ENCODE results near the gene BRIP1.
"Not testable (repeated sequence)": the region's sequence is repeated elsewhere in the genome, so short reads cannot be mapped to it uniquely, and the experiment has no call there.

The BRIP1 gene

DNA sequence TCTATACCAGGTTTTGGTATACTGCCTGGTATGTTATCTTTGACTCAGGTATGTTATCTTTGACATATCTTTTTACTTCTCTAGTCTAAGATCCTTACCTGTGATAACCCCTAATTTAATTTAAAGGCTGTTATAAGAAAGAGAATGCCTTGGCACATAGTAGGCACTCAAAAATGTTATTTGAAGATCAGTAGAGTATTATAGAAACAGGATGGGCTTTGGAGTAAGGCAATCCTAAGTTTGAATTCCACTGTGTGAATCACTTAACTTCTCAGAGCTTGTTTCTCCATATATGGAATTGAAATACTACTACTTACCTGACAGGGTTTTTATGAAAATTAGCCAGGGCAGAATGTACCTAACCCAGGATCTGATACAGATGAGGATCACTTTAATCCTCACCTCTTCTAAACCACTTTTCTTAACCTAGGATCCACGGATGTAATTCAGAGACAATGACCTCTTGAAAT lies 1.2 kb downstream of the BRIP1 start:
- DNase-seq: no peak

- DNase-seq: not testable (repeated sequence)
Measured at GRCh38 chr17:61860397-61860796, 2.9 kb downstream of the BRIP1 start.

- no peak for DNase-seq
Measured at GRCh38 chr17:61856035-61856434, 7.3 kb downstream of the BRIP1 start.

DNA sequence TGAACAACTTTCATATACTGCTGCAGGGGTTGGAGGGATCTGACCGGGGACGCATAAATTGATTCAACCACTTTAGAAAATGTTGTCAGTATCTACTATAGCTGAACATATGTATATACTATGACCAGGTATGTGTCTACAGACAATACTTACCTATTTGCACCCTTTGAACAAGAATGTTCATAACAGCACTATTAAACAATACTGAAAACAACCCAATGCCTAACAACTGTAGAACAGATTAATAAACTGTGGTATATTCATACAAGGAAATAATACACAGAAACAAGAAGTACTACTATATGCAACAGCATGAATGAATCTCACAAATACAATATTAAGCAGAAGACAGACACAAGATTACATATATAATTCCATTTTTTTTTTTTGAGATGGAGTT lies 10.5 kb downstream of the BRIP1 start:
- DNase-seq: no peak

GRCh38 chr17:61849674-61850073 lies 13.7 kb downstream of the BRIP1 start:
- DNase-seq: no peak

- DNase-seq: no peak
Measured at GRCh38 chr17:61848896-61849295, 14.4 kb downstream of the BRIP1 start.

GRCh38 chr17:61848247-61848646 lies 15.1 kb downstream of the BRIP1 start:
- DNase-seq: no peak

- no peak for DNase-seq
Measured at GRCh38 chr17:61847659-61848058, 15.7 kb downstream of the BRIP1 start.

- DNase-seq: no peak
Measured at GRCh38 chr17:61846761-61847375, 16.5 kb downstream of the BRIP1 start.

DNA sequence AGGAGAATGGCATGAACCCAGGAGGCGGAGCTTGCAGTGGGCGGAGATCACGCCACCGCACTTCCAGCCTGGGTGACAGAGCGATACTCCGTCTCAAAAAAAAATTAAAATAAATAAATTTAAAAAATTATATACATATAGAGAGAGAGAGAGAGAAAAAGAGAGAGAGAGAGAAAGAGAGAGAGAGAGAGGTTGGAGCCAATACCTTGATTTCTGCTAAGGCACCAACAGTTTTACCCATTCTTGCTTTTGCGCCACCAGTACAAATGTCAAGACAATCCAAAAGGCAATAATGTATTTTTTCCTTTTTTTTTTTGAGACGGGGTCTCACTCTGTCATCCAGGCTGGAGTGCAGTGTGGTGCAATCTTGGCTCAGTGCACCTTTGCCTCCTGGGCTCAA lies 17.2 kb downstream of the BRIP1 start:
- no peak for DNase-seq

GRCh38 chr17:61843435-61843834 lies 19.9 kb downstream of the BRIP1 start:
- DNase-seq: no peak

DNA sequence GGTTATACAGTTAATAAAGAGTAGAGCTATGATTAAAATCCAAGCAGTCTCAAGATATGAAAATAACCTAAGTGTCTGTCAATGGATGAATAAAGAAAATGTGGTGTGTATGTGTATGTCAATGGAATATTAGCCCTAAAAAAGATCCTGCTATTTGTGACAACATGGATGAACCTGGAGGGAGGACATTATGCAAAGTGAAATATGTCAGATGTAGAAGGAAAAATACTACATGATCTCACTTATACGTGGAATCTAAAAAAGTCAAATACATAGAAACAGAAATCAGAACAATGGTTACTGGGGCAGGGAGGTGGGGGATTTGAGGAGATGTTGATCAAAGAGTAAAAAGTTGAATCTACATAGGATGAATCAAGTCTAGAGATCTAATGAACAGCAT lies 20.4 kb downstream of the BRIP1 start:
- no peak for DNase-seq

DNA sequence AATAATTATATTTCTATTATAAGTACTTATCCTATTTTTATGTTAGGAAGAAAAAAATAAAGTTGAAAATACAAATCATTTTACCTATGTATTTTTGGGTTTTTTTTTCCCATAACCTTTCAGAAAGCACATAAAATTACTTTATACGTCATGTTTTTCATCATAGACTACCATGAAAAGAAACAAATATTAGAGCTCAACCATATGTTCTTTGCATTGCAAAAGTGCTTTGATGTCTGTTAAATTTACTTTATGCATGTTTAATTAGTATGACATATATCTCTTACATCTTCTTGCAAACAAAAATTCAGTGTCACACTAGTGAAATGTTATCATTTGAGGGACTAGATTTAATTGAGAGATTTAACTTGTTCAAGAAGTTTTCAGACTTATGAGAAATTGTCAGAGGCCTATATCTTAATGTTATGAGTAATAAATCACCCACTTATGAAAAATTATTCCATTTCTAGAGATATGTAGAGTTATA lies 24.0 kb downstream of the BRIP1 start:
- no peak for DNase-seq

- no peak for DNase-seq
Measured at GRCh38 chr17:61837175-61838051, 25.9 kb downstream of the BRIP1 start.

GRCh38 chr17:61836266-61837174 lies 26.8 kb downstream of the BRIP1 start:
- no peak for DNase-seq

DNA sequence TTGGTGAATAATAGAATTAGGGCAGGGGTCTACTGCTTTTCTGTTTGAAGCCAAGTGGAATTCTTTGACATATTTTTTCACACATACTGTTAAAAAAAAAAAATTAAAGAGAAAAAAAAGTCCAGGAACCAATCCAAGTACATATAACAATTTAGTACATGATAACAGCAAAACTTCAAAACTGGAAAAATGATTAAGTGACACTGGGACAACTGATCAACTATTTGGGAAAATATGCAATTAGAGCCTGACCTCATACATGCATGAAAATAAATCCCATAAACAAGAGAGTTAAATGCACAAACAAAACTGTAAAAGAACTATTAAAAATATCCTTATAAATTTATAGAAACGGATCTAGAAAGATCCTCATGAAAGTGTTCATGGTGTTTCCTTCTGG lies 27.7 kb downstream of the BRIP1 start:
- no peak for DNase-seq

GRCh38 chr17:61834610-61835009 lies 28.7 kb downstream of the BRIP1 start:
- DNase-seq: no peak

DNA sequence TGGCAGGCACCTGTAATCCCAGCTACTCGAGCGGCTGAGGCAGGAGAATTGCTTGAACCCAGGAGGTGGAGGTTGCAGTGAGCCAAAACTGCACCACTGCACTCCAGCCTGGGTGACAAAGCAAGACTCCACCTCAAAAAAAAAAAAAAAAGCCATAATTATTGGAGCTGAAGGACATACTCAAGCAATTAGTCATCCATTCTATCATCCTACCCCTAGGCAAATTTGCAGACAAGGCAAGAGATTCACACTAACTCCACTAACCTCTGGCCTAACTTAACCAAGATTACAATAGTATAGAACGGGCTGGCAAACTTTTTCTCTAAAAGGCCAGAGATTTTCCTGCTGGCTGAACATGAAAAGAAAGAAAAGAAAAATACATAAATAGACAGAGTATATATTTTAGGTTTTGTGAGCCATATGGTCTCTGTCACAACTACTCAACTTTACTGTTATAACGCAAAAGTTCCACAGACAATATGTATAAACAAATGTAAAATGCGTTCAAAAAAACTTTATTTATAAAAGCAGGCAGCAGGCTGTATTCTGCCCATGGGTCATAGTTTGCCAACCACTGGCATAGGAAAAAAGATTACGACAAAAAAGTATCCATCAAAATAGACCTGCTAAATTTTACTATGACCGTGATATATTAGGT lies 29.7 kb downstream of the BRIP1 start:
- no peak for DNase-seq

- DNase-seq: no peak
Measured at GRCh38 chr17:61832463-61832862, 30.9 kb downstream of the BRIP1 start.

DNA sequence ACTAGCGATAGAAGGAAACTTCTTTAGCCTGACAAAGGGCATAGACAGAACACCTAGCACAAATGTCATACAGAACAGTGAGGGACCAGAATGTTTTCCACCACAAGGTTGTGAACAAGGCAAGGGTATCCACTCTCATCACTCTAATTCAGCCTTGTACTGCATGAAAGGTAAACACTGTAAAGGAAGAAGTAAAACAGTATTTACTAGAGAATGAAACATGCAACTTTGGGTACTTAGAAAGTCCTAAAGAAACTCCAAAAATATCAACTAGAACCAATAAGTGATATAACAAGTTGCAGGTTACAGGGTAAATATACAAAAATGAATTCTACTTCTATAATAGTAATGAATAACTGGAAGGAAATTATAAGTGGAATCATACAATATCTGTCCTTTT lies 32.2 kb downstream of the BRIP1 start:
- no peak for DNase-seq

DNA sequence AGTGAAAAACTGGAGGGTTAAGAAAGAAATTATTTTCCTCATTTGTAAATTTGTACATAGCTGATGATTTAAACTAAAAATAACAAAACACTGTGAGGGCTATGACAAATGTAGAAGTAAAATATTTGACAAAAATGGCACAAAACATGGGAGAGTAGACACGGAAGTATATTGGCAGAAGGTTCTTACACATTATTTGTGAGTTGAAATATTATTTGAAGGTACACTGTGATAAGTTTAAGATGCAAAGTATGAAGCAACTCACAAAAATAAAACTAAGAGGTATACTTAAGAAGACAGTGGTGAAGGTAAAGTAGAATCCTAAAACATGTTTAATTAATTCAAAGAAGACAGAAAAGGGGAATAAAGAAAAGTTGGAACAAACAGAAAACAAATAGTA lies 34.6 kb downstream of the BRIP1 start:
- no peak for DNase-seq

DNA sequence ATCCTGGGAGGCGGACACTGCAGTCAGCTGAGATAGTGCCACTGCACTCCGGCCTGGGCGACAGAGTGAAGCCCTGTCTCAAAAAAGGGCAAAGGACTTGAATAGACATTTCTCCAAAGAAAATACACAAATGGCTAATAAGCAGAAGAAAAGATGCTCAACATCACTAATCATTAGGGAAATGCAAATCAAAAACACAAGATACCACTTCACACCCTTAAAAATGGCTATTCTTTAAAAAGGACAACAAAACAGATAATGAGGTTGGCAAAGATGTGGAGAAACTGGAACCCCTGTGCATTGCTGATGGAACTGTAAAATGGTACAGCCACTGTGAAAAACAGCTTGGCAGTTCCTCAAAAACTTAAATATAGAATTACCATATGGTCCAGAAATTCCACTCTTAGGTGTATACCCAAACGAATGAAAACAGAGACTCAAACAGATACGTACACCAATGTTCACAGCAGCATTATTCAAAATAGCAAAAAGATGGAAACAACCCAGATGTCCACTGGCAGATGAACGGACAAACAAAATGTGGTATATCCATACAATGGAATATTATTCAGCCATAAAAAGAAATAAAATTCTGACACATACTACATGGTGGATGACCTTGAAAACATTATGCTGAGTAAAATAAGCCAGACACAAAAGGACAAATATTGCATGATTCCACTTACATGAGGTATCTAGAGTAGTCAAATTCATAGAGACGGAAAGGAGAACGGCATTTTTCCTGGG lies 35.5 kb downstream of the BRIP1 start:
- DNase-seq: no peak

Data from GOT3 (cell line).